Cardiac fibroblast (primary cell): ENCODE results near the gene NDUFA6.

Experiments
- DNase-seq, 2 donors: peaks; one replicate each; pipeline versions ENCODE4 v3.0.0 to v3.0.0-alpha.2; 2010; ENCODE audit warnings: low read depth in 2 of 2
- H3K4me3 ChIP-seq, 2 donors: replicated peaks in 1 of 2; 1 replicate in 1 of 2; 2 replicates in 1 of 2; pipeline ENCODE4 v1.5.1; 2011; ENCODE audit warnings: low read depth in 2 of 2, low read length in 2 of 2, mild to moderate bottlenecking in 2 of 2, moderate library complexity in 1 of 2
- CTCF ChIP-seq: IDR thresholded peaks from one replicate; pipeline ENCODE4 v1.5.1; 2011; ENCODE audit warnings: low read depth, mild to moderate bottlenecking, low read length, inconsistent platforms

NDUFA6 gene

GRCh38 chr22:42052765-42053164 is 37.8 kb downstream of the NDUFA6 start:
- TF ChIP-seq CTCF = no peak
- H3K4me3 ChIP-seq = no peak overlapping the region
- DNase-seq = no peak

GRCh38 chr22:42050641-42051180 is 39.9 kb downstream of the NDUFA6 start:
- DNase-seq = no peak
- H3K4me3 ChIP-seq = no peak overlapping the region
- TF ChIP-seq CTCF = no peak

GRCh38 chr22:42041784-42042183 is 48.8 kb downstream of the NDUFA6 start:
- TF ChIP-seq CTCF = no peak

GRCh38 chr22:42039271-42039670 is 51.3 kb downstream of the NDUFA6 start:
- no peak for TF ChIP-seq CTCF
- no peak for DNase-seq
- no peak overlapping the region for H3K4me3 ChIP-seq

More at GRCh38 chr22:42041784-42042183, 48.8 kb downstream of the NDUFA6 start:
- no peak for DNase-seq
- H3K4me3 ChIP-seq = no peak overlapping the region
